Fibroblast of skin of left biceps (primary cell): ENCODE measurements around the gene SLC25A10.
"Not testable (repeated sequence)": the region's sequence is repeated elsewhere in the genome, so short reads cannot be mapped to it uniquely, and the experiment has no call there.

Experiments
- DNase-seq, 2 experiments: peaks; one replicate each; pipeline ENCODE4 v3.0.0-alpha.2; 2013; ENCODE audit warnings: low read depth in 2 of 2

Gene SLC25A10, protein sequence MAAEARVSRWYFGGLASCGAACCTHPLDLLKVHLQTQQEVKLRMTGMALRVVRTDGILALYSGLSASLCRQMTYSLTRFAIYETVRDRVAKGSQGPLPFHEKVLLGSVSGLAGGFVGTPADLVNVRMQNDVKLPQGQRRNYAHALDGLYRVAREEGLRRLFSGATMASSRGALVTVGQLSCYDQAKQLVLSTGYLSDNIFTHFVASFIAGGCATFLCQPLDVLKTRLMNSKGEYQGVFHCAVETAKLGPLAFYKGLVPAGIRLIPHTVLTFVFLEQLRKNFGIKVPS

DNA sequence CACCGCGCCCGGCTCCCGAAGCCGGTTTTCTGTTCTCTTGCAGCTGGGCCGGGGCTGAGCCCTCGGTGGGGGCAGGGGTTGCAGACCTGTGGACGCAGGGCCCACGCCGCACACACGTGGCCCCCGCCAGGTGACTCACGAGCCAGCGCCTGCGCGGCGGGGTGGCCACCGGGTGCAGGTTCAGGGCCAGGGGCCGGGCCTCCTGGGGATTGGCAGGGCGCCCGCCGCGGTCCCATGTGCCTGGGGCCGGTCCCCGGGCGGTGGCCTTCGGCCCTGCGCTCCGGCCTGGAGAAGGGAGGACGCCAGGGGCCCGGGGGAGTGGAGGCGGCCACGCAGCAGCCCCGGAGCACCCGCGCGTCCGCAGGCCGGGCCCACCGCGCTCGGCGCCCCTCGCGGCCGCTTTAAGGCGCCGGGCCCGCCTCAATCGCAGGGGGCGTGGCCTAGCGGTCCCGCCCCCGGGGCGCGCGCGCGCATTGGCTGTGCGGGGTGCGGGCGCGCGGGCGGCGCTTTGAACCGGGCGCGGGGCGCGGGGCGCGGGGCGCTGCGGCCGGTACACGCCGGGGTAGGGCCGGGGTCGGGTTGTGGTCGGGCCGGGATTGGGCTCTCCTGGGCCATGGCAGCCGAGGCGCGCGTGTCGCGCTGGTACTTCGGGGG lies at the start of gene SLC25A10:
SLC25A10 (plus strand) TSS at position 471 of the 654 bp plus-strand sequence; CDS start at position 614, 143 bp downstream.
- DNase-seq = peak in 1 of 2 experiments; percentile 33

DNA sequence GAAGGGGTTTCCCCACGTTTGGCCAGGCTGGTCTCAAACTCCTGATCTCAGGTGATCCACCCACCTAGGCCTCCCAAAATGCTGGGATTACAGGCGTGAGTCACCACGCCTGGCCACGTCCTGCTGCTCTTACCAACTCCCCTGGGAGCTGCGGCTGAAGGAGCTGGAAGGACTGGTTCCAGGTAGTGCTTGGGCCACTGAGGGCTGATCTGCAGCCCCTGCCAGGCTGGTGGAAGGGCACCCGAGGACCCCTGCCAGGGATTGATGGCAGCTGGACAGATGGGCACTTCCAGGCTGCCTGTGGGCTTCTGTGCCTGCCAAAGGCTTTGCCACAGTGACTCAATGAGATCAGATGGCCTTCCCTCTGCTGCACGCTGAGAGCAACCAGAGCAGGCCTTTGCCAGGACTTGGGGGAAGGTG lies 48.0 kb upstream of the SLC25A10 start:
- no peak for DNase-seq

DNA sequence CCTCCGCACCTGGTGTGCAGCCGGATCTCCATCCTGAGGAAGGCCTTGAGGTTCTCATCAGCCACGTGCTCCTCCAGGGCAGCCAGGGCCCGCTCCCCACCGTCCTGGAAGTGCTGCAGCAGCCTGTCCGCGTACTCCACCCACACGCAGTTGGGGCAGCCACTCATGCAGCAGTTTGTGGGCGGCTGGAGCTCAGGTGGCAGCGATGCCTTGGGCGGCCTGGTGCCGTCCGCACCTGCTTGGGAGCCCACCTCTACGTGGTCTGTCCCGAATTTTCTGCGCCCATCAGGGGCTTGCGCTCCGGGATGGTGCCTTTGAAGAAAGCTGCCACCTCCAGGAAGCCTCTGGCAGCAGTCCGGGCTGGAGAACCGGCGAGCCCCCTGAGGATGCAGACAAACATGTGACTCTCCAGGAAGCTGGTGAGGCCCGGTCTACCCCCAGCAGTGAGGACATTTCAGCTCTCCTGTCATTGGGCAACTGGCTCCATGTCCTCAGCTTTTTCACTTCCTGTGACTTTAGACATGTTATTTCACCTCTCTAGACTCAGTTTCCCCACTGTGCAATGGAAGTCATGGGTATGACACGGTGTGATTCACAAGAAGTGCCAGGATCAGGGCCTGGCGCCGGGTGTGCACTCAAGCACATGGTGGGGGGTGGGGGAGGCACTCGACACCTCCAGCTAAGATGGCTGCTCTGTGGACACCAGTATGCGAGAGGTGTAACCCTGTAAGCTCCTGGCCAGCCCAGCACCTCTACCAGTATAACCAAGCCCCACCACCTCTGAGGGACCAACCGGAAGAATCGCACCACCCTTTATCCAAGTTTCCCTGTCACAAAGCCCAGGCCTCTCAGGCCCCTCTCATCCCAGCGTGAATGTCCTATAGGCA lies 46.6 kb upstream of the SLC25A10 start:
- no peak for DNase-seq

DNA sequence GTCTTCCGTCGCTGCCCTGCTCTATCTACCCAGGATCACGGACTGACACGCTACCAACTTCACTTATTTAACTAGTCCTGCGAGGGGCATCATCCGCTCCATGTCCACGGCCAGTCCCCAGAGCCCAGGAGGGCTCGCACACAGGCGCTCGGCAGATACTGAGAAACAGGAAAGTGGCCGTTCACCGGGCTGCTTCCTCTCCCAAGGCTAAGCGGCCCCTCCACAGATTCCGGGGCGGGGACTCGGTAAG lies 46.1 kb upstream of the SLC25A10 start:
- DNase-seq = no peak

DNA sequence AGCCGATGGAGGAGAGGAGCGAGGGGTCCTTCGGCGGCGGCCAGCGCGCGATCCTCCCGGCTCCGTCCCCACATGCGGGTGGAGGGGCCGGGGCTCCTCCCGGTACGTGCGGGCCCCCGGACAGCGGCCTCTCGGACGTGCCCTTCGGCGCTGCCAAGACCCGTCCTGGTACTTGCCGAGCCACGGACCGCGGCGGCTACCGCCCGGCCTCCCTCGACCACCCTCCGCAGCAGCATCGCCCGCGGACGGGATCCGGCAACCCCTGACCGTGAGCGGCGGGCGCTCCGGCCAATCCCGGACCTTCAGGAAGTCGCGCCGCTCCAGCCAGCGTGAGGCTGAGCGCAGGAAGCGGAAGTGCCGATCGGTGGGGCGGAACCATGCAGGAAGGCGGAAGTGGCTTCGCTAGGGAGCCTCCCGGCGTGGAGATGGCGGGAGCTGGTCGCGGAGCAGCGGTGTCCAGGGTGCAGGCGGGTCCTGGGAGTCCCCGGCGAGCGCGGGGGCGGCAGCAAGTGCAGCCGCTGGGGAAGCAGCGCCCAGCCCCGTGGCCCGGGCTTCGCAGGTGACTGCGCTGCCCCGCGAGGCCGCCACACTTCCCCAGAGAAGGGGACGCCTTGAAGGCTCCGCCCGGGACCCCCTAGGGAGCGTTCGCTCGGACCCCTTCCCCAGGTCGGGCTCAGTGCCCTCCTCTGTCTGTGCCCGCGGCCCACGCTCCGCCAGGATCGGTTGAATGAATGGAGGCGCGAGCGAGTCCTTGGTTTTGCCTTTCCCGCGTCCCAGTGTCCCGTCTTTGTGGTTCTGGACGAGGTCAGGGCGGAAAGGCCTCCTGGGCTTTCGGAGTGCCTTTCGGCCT lies 45.5 kb upstream of the SLC25A10 start, which contains the start of the genes CCDC137 and OXLD1:
CCDC137 (plus strand) TSS at position 396 of the 850 bp plus-strand sequence; CDS start at position 426, 30 bp downstream.
OXLD1 (minus strand) TSS at position 264 of the 850 bp plus-strand sequence; CDS start at position 236, 28 bp downstream.
- peak; percentile 87 to 90 for DNase-seq

DNA sequence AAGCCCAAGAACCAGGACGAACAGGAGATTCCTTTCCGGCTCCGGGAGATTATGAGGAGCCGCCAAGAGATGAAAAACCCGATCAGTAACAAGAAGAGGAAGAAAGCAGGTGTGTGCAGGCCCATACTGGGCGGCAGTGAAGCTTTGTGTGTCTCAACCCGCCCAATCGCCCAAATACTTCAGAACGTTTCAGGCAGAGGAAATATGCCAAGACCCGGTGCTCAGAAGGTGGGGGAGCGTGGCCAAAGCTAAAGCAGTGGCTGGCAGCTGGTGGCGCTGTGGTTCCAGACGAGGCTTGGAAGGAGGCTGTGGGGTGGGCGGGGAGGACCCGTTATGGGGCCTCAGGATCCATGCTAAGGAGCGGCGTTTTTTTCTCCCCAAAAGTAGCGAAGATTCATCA lies 44.3 kb upstream of the SLC25A10 start:
- DNase-seq = no peak

DNA sequence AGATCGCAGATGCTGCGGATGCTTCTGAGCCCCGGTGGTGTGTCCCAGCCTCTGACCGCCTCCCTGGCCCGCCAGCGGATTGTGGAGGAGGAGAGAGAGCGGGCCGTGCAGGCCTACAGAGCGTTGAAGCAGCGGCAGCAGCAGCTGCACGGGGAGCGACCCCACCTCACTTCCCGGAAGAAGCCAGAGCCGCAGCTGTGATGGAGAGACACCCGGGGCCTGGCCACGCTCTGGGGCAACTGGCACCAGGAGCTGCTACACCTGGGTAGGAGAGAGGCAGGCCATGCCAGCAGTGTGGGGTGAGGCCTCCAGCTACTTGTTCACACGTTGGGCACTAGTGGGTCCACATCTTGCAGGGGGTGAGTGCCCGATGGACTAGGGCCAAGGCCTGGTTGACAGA lies 39.6 kb upstream of the SLC25A10 start:
- no peak for DNase-seq

DNA sequence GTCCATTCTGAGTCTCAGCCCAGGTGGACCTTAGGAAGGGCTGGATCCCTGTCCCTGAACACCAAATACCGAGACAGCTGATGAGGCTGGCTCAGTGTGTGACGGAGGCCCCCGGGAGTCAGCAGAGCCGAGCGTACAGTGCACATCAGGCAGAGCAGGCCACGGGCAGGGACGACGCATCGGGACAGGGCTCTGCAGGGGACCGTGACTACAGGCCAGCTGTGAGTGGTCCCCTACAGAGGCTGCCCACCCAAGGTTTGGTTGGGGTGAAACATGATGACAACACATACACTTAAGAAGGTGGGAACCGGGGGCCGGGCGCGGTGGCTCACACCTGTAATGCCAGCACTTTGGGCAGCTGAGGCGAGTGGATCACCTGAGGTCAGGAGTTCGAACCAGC lies 39.1 kb upstream of the SLC25A10 start:
- DNase-seq = no peak

DNA sequence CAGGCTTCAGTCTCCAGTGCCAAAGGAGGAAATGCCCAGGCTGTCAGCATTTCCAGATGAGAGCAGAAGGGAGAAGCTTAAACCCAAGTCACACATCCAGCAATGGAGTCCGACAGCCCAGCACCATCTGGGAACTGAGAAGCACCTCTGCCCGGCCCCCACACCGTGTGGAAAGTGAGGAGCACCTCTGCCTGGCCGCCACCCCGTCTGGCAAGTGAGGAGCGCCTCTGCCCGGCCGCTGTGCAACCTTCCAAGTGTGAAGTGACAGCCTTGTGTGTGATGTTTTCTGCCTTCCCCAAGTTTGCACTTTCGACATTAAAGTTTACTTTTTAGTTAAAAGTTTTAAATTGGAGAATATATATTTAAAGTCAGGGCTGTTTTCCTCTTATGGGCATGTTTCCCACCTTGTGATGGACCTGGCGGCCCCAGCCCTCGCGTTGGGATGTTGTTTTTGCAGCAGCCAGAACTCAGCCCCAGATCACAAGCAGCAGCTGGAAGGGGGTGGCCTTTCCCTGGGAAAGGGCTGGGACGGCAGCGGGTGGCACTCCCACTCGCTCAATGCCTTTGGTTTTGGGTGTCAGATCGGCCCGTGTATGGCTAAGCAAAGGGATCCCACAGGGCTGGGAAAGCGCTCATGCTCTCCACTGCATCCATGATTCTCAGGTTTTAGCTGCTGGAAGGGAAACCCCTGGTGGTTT lies 38.4 kb upstream of the SLC25A10 start:
- DNase-seq = no peak

DNA sequence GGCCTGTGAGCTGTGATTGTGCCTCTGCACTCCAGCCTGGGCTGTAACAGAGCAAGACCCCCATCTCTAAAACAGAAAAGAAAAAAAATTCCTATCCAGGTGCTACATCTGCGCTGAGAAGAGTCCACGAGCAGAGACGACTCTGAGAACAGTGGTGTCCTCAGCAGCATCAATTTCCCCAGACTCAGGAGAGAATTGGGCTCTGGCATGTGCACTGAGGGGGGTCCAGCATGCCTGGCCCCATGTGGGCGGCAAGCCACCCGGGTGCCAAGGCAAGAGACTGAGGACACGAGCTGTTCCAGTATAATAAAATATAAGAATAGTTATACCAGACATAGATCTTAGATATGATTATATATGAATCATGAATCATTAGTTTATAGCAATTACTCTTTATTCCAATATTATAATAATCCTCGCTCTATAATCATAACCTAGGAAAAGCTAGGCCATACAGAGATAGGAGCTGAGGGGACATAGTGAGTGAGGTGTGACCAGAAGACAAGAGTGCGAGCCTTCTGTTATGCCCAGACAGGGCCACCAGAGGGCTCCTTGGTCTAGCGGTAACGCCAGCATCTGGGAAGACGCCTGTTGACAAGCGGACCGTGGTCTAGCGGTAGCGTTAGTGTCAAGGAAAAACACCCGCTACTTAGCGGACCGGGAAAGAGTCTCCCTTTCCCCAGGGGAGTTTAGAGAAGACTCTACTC lies 36.4 kb upstream of the SLC25A10 start:
- DNase-seq = not testable (repeated sequence)

DNA sequence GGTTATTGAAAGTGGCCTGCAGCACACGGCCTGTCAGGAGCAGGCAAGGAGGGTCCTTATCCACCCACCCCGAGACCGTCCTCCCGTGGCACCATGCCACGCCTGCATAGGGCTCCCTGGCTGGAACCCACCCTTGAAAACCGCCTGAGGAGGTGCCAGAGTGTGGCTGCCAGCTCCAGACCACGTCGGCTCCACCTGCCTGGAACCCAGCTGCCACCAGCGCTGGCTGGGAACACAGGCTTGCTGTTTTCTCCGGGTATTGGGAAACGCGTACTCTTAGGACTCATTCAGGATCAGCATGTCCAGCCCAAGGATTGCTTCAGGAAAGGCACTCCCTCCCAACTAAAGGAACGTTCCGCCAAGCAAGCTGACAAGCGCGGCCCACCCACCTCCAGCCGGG lies 35.2 kb upstream of the SLC25A10 start:
- no peak for DNase-seq

DNA sequence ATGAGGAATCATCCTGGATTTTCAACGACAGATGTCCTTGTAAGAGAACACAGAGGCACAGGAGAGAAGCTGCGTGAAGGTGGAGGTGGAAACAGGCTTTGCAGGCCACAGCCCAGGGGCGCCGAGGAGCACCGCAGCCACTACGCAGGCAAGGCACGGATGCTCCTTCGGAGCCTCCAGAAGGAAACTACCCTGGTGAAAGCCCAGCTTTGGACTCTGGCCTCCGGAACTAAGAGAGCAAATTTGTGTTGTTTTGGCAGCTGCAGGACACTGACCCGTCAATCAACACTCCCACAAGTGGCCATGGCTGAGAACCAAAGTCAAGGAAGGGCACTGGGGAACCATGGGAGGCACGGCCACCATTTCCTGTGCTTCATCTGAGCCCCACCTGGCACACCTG lies 31.9 kb upstream of the SLC25A10 start:
- DNase-seq = no peak

DNA sequence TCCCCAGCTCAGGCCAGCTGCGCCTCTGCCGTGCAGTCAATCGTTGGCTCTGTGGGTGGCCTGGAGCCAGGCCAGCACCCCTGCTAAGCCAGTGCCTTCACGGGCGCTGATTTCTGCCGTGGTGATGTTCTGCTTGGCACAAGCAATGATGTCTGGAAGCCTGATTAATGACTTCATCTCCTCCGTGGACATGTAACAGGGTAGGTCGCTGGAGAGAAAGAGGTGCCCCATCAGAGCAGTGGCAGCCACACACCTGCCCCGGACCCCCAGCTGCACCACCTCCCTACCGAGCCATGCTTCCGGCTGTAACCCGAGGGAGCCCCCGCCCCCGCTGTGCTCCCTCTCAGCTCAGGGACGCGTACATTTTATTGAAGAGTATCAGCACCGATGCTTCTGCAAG lies 30.4 kb upstream of the SLC25A10 start:
- no peak for DNase-seq

DNA sequence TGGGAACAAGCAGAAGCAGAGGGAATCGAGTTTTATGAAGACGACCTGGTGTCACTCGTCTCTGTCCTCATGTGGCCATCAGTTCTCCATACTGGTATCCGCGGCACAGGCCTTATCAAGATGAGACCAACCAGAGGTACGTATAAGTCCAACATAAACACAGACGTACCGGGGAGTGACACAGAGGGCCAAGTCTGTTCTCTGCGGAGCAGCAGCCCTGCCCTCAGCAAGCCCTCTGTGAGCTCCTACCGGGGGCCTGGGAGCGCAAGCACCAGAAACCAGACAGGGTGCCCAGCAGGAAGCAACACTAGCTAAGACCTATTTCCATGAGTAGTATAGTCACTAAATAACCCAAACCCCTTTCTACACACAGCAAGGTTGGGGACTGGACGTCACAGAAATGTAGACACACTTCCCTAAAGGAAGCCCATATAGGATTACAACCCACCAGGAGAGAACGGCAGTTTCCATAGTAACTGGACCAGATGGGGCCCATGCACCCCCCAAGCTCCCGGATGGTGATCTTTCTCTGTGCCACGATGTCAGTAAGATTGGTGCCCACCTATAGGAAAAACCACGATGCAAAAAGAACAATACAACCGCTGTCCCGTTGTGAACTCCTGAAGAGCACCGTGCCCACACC lies 29.4 kb upstream of the SLC25A10 start:
- DNase-seq = no peak

DNA sequence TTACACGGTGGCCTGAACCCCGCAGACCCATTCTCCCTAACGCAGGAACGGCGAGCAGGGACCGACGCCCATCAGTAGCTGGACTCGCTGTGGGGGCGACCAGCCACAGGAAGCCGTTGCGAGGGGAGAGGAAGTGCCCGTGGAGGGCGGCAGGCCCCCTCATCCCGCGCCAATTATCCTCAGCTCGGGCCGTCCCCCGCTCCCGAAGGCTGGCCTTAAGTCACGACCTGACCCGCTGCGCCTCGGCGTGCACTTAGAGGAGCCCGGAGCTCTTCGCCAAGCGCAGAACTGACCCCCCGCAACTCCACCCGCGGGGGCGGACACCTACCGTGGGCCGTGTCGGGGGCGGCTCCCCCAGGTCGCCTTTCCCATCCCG lies 28.9 kb upstream of the SLC25A10 start:
- DNase-seq = no peak

DNA sequence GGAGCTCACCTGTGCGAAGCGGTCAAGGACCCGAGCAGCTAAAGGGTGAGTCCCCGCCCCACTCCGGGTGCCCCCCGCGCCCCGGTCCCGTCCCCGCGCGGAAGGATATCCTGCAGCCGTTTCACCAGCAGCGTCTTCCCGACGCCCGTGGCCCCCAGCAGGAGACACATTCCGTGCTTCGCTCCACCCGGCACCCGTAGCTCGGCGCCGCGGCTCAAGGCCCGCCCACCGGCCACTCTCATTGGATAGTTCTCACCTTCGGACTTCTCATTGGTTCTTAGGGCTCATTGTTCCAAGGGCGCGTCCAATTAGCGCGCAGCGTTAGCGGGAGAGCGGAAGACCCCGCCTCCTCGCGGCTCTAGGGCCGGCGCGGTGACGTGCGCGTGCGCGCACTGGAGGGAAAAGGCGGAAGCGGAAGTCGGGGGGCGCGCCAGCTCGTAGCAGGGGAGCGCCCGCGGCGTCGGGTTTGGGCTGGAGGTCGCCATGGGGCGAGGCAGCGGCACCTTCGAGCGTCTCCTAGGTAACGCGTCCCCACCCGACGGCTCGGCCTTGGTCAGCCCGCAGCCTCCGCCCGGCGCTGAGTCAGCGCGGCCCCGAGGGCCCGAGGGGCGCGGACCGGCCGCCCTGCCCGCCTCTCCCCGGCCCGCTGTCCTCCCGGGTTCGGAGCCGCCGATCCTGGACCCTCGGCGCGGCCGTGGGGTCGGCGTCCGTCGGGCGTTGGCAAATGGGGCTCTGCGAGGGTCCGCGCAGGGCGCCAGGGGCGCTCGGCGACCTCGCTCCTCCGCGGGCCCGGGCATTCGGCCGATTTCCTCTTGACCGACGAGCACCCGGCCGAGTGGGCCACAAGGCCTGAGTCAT lies 28.3 kb upstream of the SLC25A10 start, which contains the start of the genes ARL16 and HGS:
ARL16 (minus strand) TSS at position 214 of the 858 bp plus-strand sequence; CDS start at position 170, 44 bp downstream.
HGS (plus strand) TSS at position 428 of the 858 bp plus-strand sequence; CDS start at position 484, 56 bp downstream.
- peak; percentile 98 to 99 for DNase-seq

DNA sequence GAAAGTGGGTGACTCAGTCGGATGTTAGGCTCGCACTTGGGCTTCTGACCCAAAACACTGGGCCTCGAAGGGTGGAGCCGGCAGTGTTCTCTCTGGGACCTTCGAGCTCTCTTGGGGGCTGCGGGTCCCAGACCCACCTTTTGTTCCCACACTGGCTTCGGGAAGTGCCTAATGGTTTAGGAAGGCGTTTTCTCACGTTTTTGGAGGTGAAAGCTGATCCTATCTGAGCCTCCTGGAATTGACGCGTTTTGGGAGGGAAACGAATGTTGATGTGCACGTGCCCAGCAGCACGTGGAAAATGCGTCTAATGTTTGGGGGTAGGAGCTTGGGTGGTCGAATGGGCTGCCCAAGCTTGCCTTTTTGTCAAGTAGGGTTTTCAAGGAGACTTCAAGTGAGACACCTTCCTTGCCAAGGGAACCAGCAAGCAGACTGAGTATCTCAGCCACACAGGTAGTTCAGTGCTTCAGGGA lies 27.6 kb upstream of the SLC25A10 start:
- no peak for DNase-seq

DNA sequence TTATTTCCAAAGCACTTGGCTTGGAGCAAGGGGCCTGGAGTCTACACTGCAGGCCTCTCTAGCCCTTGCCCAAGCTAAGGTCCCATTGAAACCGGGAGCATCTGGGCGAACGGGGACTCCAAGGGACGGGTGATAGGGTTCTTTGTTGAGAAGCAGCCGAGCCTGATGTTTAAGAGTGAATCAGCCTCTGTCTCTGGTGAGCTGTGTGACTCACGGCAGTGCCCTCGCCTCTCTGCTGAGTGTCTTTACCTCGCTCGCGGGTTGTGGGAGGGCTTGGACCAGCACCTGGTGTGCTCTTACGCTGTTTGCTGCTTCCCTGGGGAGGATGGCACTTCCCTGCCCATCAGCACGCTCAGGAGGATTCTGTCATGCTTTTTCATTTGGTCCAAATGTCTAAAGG lies 27.0 kb upstream of the SLC25A10 start:
- DNase-seq = no peak
